SK-N-SH treated with all-trans-retinoic acid at 6 μM for 48 hours (cell line): ENCODE data around the gene ABHD13.

ENCODE experiments used
- ARNTL ChIP-seq: fragments of 450-650 bp; formaldehyde crosslinking; IDR thresholded peaks from 2 replicates; pipeline ENCODE4 v1.5.0; 2020; ENCODE audit warnings: low read depth, mild to moderate bottlenecking, moderate library complexity, borderline replicate concordance
- GLIS3 ChIP-seq: fragments of 250-450 bp; sonication (Bioruptor Pico); IDR thresholded peaks from 2 replicates; pipeline ENCODE4 v1.5.0; 2020; ENCODE audit warnings: mild to moderate bottlenecking, moderate library complexity
- ZNF70 ChIP-seq: fragments of 450-650 bp; formaldehyde crosslinking; IDR thresholded peaks from 2 replicates; pipeline ENCODE4 v1.5.0; 2020; ENCODE audit warnings: mild to moderate bottlenecking, moderate library complexity

- TF ChIP-seq ARNTL (CRISPR knock-in tag), result no peak
- TF ChIP-seq ZNF70, result no peak
- TF ChIP-seq GLIS3 (CRISPR knock-in tag), result no peak
Observed at GRCh38 chr13:108230377-108230776, 12.2 kb downstream of the ABHD13 start.
